ENCODE data around the gene CLDN15.

The CLDN15 gene

DNA sequence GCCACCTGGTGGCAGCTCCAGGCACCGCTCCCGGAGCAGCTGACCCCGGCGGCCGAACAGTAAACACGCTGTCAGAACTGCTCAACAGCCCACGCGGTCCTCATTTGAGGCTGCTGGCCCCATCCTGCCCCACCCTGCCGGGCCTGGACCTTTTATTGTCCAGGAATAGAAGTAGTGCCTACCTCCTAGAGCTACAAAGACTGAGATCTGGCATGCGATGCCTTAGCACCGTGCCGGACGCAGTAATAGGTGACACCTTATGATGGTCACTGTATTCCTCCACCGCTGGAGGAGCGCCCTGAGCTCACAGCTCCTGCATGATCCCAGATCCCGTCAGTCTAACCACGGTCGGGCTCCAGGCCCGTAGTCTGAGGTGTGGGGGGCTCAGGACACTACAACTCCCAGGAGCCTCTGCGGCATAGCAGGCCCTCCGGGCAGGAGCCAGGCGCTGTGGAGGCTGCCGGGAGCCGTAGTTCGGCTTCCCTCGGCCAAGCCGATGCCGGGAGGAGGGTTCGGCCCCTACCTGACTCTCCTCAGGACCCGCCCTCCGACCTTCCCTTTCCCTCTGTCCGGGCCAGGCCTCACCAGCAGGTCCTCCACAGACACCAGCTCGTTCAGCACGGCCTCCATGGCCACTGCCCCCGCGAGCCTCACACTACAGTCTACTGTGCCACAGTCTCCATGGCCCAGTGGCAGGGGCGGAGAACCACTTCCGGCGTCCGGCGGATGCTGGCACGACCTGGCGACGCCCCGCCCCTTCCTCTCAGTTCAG, 7.0 kb upstream of the CLDN15 start, which contains the start of gene FIS1:
Gene FIS1, minus strand, starts transcription at position 707 of the 772 bp plus-strand sequence. Its CDS starts 77 bp downstream, at position 630.
- Histone ChIP-seq H3K9ac (ENCODE audit: low read length) (peak within 1 kb of the TSS; percentile 83), H3K4me3 (ENCODE audit: insufficient read depth, low read length, poor library complexity, severe bottlenecking) (peak within 1 kb of the TSS; percentile 93), H3K27ac (ENCODE audit: low read depth, low read length) (peak within 1 kb of the TSS; percentile 50), H3K4me2 (ENCODE audit: low read depth, low read length, poor library complexity, severe bottlenecking) (peak within 1 kb of the TSS; percentile 85), H2AFZ (ENCODE audit: low read depth, low read length, severe bottlenecking) (peak within 1 kb of the TSS; percentile 58), H3K9me3 (ENCODE audit: insufficient read depth, low read length) (no peaks in the 10 kb centered on the region), H4K20me1 (ENCODE audit: low read depth, low read length) (no peaks in the 10 kb centered on the region; the same call in 1 of the 2 replicates), H3F3A (ENCODE audit: insufficient read depth) (peaks cover 7% of the 10 kb centered on the region), H3K9me2 (replicated peaks; ENCODE audit: insufficient read depth, low read length) (no peaks in the 10 kb centered on the region), H3K36me3 (ENCODE audit: low read length) (0 out of 2 replicates have a peak, but pooled peaks cover 4% of the 10 kb centered on the region), H3K79me2 (ENCODE audit: insufficient read depth, low read length) (peaks cover 56% of the 10 kb centered on the region), H3K27me3 (ENCODE audit: low read length) (no peaks in the 10 kb centered on the region)
- TF ChIP-seq EZH2phosphoT487 (conservative IDR thresholded peaks at IDR 0.05; ENCODE audit: low read length), result no peak
- TF ChIP-seq, protein P1, sequence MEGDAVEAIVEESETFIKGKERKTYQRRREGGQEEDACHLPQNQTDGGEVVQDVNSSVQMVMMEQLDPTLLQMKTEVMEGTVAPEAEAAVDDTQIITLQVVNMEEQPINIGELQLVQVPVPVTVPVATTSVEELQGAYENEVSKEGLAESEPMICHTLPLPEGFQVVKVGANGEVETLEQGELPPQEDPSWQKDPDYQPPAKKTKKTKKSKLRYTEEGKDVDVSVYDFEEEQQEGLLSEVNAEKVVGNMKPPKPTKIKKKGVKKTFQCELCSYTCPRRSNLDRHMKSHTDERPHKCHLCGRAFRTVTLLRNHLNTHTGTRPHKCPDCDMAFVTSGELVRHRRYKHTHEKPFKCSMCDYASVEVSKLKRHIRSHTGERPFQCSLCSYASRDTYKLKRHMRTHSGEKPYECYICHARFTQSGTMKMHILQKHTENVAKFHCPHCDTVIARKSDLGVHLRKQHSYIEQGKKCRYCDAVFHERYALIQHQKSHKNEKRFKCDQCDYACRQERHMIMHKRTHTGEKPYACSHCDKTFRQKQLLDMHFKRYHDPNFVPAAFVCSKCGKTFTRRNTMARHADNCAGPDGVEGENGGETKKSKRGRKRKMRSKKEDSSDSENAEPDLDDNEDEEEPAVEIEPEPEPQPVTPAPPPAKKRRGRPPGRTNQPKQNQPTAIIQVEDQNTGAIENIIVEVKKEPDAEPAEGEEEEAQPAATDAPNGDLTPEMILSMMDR (IDR thresholded peaks at IDR 0.05; ENCODE audit: insufficient read depth, low read length, poor library complexity, severe bottlenecking), result peak; percentile 96

- H3K9ac ChIP-seq (ENCODE audit: low read length), result peak overlapping the region; percentile 83
- peak overlapping the region; percentile 93 for H3K4me3 ChIP-seq (ENCODE audit: insufficient read depth, low read length, poor library complexity, severe bottlenecking)
- H4K20me1 ChIP-seq (ENCODE audit: low read depth, low read length), result no peaks in the 10 kb centered on the region; the same call in 1 of the 2 replicates
- H3K27me3 ChIP-seq (ENCODE audit: low read length), result no peaks in the 10 kb centered on the region
- H3F3A ChIP-seq (ENCODE audit: insufficient read depth), result peaks cover 7% of the 10 kb centered on the region
- peak overlapping the region; percentile 85 for H3K4me2 ChIP-seq (ENCODE audit: low read depth, low read length, poor library complexity, severe bottlenecking)
- no peaks in the 10 kb centered on the region for H3K9me3 ChIP-seq (ENCODE audit: insufficient read depth, low read length)
- no peak overlapping the region for H3K27ac ChIP-seq (ENCODE audit: low read depth, low read length)
- peak overlapping the region; percentile 58 for H2AFZ ChIP-seq (ENCODE audit: low read depth, low read length, severe bottlenecking)
- H3K79me2 ChIP-seq (ENCODE audit: insufficient read depth, low read length), result peaks cover 49% of the 10 kb centered on the region
- H3K9me2 ChIP-seq (replicated peaks; ENCODE audit: insufficient read depth, low read length), result no peaks in the 10 kb centered on the region
- 0 out of 2 replicates have a peak, but pooled peaks cover 4% of the 10 kb centered on the region for H3K36me3 ChIP-seq (ENCODE audit: low read length)
- TF ChIP-seq EZH2phosphoT487 (conservative IDR thresholded peaks at IDR 0.05; ENCODE audit: low read length), result no peak
- TF ChIP-seq, protein P1 (IDR thresholded peaks at IDR 0.05; ENCODE audit: insufficient read depth, low read length, poor library complexity, severe bottlenecking), result no peak
Observed at GRCh38 chr7:101243646-101244374, 6.2 kb upstream of the CLDN15 start.

GRCh38 chr7:101241443-101242349, 4.1 kb upstream of the CLDN15 start:
- no peaks in the 10 kb centered on the region for H3K9me3 ChIP-seq (ENCODE audit: insufficient read depth, low read length)
- H3K9ac ChIP-seq (ENCODE audit: low read length), result no peak overlapping the region

More at GRCh38 chr7:101241443-101242349, 4.1 kb upstream of the CLDN15 start:
- Histone ChIP-seq H3K9me2 (replicated peaks; ENCODE audit: insufficient read depth, low read length) (no peaks in the 10 kb centered on the region), H3K79me2 (ENCODE audit: insufficient read depth, low read length) (peaks cover 41% of the 10 kb centered on the region), H4K20me1 (ENCODE audit: low read depth, low read length) (no peaks in the 10 kb centered on the region; the same call in 1 of the 2 replicates), H3F3A (ENCODE audit: insufficient read depth) (peaks cover 7% of the 10 kb centered on the region), H3K4me2 (ENCODE audit: low read depth, low read length, poor library complexity, severe bottlenecking) (no peak overlapping the region), H3K27me3 (ENCODE audit: low read length) (no peaks in the 10 kb centered on the region), H3K36me3 (ENCODE audit: low read length) (0 out of 2 replicates have a peak, but pooled peaks cover 4% of the 10 kb centered on the region), H3K27ac (ENCODE audit: low read depth, low read length) (no peak overlapping the region), H2AFZ (ENCODE audit: low read depth, low read length, severe bottlenecking) (no peak overlapping the region), H3K4me3 (ENCODE audit: insufficient read depth, low read length, poor library complexity, severe bottlenecking) (no peak overlapping the region)
- TF ChIP-seq, protein P1 (IDR thresholded peaks at IDR 0.05; ENCODE audit: insufficient read depth, low read length, poor library complexity, severe bottlenecking), result no peak
- no peak for TF ChIP-seq EZH2phosphoT487 (conservative IDR thresholded peaks at IDR 0.05; ENCODE audit: low read length)
